Ureter (tissue), 1 donor: ENCODE results near the gene FIBCD1. TPM values are rescaled to one million over a fixed set of nuclear protein-coding genes. Genes with fewer than 3 reads are reported as not detected.

Experiments used
- DNase-seq: peaks from one replicate; pipeline ENCODE4 v3.0.0-alpha.2; 2020; ENCODE audit warnings: low spot score
- total RNA-seq: library from RNA; stranded (reverse); gene quantifications from one replicate; pipeline ENCODE4 v1.2.4, GENCODE V29; 2023
- donor health status: DM: yes; HTN: yes; CAD: no.

Gene FIBCD1
- total RNA-seq, 1 donor from 2014 or later = not detected

DNA sequence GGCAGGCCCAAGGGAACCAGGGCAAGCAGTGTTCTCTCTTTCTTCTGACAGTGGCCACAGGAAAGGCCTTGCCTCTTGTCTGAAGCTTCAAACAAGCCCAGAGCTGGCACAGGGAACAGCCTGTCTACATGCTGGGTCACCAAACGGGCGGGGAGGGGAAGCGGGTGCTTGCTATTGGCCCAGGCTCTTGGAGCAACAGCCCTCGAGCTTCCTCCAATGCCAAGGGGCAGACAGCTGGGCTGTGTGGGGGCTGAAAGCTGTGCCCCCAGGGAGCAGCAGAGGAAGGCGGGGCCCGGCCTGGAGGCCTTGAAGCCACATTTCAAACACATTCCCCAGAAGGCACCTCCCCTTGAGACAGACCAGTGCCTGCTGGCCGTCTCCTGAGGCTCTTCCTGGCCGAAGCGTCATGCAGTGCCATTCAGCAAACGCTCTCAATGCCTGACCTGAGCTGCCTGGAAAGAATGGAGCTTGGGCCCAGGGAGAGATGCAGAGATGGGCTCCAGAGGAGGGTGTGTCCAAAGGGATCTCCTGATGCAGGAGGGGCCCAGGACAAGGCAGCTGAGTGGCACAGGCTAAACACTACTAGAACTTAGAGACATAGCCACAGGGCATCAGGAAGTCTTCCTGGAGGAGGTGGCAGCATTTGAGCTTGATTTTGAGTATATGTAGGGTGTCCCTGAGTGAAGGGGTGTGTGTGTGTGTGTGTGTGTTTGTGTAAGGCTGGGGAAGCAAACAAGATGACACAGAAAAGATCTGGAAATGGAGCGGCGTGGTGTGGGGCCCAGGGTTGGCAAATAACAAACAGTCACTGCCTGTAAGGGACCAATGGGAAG lies 2.5 kb downstream of the FIBCD1 start:
- no peak for DNase-seq

DNA sequence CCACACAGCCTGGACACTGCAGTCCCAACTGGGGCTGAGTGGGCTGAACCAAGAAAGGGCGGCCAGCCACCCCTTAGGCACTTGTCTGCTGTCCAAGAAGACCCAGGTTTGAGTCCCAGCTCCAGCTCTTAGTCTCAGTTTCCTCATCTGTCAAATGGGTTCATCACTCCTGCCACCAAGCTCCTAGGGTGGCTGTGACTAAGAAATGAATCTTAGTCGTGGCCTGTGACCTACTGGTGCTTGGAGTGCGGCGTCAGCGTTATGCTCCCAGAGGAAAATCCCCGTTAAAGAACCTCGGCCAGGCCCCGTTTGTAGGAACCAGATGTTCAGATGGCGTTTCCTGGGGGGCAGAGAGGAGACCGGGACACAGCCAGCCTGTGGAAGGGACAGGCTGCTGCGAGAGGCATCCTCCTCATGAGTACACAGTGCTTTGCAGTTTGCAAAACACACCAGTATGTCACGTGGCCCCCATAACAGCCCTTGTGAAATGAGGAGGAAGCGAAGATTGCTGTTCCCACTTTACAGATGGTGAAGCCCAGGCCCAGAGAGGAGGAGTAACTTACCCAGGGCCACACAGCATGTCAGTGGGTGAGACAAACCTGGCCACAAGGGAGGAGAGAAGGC lies 3.3 kb downstream of the FIBCD1 start:
- DNase-seq = no peak

DNA sequence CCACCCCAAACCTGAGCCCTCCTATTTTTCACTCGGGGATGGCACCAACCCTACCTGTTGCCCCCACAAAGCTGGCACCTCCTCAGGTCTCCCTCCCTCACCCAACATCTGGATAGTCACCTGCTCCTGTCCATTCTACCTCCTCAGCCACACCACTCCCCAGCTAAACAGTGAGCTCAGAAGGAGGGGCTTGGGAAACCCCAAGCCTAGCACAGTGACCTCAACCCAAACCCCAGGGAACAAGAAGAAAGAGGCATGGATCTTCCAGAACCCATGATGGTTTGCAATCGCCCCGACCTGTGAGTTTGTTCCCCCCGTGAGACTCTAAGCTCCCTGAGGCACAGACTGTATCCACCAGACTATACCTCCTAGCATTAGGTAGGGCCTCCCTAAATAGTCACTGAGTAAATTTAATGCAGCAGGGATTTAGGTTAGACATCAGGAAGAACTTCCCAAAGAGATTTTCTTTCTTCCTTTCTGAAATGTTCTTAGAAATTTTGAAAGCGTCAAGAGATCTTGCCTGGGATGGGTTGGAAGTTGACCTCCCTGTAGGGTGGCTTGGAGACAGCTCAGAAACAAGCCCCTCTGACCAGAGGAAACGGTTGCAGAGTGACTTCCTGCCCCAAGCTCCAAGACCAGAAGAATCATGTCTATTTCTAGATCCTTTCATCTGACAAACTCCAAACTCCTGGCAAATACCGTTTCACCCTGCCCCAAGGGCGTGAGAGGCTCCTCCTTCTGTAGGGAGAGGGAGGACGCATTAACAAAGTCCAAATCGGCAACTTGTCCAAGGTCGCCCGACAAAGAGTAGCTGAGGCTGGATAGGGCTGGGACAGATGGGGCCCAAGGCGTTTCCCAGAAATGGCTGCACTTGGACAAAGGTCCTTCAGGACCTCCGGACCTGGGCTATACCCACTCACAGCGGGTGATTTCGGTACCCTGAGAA lies 4.1 kb downstream of the FIBCD1 start:
- DNase-seq = no peak

DNA sequence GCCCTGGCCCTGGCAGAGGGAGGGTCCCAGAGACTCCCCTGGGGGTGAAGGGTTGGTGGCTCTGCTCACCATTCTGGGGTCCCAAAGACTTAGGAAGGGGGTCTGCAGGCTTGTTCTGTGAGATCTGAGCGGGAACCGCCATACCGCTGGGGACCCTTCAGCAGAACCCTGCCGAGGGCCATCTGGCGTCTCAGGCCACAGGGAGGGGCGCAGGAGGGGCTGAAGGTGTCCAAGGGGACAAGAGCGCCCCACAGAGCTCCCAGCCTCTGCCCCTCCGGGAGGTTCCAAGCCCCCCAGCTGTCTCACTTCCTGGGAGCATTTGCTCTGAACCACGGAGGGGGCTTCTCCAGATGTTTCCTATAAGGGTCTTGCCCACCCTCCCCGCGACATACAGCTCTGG lies 4.8 kb downstream of the FIBCD1 start:
- no peak for DNase-seq

DNA sequence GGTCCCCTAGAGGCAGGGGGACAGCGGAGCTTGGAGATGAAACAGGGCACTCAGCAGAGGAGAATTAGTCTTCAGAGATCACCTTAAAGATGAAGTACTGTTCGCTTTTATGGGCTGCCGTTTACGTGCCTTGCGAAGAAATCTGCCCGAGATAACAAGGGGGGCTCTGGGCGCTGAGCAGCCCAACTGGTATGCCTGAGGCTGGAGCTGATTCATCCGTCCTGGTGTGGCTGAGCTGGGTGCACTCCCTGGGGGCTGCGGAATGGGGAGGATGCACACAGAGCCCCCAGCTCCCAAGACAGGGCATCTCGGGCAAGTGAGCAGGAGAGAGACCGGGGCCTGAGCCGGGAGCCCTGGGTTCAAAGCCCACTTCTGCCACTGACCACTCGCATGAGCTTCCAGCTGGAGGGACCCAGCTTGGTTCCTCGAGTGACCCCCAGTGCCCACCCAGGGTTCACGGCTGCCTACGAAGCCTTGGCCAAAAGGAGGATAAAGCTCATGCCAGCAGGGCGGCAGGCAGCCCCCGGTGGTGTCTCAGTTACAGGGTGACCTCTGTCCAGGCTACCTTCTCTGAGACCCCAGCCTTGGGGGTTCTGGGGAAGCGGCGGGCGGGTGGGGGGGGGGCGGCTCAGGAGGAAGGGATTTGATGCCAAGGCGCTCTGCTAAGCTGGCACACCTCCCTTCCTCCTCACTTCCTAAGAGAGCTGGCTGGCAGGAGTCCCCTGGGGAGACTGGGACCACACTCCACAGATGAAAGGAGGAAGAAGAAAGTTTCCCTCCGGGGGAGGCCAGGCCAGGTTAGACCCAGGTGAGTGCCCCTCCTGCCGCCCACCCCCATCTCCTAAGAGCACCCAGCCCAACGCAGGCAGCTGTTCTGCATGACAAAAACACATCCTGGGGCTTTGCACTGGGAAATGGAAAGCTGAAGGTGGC lies 5.7 kb downstream of the FIBCD1 start:
- no peak for DNase-seq

DNA sequence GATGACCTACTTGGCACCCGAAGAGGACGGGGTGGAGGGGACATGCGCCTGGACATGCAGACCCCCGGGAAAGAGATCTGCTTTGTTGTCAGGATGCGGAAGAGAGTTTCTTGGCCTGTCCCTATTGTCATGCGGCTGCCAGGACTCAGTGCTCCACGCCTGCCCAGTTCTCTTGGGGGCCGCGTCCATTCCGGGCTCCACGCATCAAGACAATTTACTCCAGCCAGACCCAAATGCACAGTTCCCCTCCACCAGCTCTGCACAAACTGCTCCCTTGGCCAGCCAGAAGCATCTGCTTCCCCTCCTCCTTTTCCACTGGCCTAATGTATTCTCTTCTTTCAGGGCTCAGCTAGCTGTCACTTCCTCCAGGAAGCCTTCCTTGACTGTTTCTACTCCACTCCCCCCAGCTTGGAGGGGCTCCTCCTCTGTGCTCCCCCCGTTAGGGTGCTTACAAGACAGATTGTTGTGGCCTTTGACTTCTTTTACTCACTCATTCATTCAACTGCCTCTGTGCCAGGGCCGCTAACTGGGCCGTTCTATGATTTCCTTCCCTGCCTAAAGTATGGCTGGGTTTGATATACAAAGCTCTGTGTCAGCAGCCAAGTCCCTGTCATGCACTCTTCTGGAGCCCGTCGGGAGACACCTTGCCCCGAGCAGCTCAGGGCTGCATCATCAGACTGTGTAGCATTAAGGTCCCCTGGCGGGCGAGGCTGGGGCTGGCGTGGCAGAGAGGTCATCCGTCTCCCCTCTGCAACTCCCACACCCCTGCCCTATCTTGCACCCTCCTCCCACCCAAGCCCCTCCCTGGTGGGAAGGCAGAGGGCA lies 6.6 kb downstream of the FIBCD1 start:
- DNase-seq = no peak

DNA sequence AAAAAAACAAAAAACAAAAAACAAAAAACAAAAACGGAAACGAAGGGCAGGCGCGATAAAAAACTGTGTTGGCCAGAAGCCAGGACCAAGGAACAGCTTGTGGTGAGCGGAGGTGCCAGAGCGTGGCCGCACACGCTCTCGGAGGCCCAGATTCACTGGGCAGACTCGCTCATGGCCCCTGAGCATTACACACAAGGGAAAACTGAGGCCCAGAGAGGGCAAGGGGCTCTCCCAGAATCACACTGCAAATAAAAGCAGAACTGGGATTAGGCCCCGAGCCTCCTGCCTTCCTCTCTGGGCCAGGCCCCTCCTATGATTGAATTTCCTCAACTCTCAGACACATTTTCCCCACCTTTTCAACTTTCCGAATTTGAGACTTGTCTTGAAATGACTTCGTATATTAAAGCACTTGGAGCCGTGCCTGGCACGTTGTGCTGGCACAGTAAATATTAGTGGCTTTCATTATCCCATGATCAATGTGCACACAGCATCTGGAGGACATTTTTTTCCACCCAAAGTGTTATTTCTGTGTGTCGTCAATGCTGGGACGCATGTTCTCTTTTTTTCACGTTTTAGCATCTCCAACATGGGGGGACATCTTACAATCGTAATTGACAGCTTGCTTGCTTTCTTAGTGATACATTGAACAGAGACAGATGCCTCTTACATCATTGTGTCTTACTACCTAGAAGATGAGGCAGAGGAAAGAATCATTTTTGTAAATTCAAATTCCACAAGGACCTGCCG lies 7.4 kb downstream of the FIBCD1 start:
- no peak for DNase-seq

DNA sequence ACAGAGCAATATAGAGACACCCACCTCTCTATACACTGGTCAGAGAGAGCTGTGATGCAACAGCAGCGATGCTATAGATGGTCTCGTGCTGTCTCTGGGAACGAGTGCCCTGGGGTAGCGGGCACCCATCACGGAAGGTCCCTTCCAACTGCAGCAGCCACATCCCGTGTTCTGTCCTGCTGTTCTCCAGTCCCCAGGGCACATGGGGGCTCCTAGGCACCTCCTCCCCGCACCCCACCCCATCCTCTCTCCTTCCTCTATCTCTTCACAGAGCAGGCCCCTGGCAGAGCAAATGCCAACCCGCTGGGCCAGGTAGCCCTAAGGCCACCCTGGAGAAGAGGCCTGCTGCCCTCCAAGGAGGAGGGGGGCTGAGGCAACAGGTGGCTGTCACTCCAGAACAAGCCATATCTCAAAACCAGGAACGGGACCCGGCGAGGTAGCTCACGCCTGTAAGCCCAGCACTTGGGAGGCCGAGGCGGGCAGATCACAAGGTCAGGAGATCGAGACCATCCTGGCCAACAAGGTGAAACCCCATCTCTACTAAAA lies 8.2 kb downstream of the FIBCD1 start:
- no peak for DNase-seq

DNA sequence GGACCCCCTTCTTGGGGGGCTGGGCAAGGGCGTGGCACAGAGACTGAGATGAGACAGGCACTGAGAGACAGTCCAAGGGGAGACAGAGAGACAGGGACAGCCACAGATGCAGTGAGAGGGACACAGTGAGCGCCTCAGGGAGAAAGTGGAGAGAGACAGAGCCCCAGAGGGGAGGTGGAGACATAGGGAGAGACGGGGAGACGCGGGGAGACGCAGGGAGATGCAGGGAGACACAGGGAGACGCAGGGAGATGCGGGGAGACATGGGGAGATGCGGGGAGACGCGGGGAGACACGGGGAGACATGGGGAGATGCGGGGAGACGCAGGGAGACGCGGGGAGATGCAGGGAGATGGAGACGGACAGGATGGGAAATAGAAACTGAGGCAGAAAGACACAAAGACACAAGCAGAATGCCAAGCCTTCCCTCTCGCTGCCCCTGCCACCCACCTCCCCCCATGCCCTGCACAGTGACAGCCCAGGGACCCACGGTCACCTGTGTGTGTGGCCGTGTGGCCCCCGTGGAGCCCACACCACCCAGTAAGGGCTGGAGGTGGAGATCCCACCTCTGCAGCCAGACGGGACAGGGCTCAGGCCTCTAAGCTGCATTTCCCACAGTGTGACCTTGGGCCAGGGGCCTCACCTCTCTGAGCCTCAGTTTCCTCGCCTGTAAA lies 8.8 kb downstream of the FIBCD1 start:
- no peak for DNase-seq

DNA sequence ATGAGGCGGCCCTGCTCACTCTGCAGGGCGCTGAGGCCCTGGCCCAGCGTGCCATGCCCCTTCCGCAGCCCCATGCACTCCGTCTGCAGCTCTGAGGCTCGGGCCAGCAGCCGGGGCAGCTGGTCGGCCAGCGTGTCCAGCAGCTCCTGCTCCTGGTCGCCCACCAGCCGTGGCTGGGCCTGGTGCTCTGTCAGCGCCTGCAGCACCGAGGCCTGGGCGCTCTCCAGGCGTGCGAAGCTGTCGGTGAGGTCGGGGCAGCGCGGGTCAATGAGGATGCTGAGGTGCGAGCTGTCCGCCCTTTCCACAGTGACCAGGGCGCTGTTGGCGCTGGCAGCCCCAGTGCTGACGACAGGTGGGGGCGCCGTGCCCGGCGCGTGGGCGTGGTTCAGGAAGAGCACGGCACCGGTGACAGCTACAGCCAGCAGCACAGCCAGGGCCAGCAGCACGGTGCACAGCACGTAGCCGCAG lies 9.4 kb downstream of the FIBCD1 start:
- no peak for DNase-seq

DNA sequence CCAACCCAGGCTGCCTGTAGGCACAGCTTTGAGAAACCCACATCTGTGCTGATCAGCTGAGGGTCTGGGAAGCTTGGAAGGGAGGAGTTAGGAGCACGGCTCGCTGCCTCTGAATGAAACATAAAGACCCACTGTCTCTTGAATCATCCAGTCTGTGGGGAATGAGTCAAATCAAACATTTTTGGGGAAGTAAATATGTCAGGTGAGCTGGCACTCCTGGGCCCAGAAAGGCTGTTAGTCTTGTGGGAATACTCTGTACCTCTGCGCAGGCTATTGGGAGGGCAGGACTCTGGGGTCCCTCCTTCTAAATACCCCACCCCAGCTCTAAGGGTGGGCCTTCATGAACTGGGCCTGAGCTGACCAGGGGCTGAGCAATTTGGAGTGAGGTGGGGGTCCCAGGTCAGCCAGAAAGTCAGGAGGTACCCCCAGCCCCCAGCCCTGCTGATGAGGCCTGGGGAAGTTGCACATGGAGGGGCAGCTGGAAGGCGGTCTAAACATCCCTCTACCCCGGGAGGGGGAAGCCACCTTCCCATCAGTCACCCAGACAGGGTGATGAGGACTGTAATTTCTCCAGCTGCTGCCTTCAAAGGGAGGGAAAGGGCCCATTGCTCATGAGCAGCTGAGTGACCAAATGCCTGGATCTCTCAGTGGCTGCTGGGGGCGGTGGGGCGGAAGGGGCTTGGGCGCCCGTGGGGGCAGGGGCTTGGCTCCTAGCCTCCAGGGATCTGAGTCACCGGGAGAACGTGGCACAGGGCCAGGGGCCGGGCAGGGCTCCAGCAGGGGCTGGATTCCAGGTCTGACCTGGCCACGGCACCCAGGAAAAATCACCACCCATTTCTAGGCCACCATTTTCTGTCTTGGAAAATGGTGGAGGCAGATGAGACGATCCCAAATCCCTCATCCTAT lies 10.8 kb downstream of the FIBCD1 start:
- DNase-seq = no peak

DNA sequence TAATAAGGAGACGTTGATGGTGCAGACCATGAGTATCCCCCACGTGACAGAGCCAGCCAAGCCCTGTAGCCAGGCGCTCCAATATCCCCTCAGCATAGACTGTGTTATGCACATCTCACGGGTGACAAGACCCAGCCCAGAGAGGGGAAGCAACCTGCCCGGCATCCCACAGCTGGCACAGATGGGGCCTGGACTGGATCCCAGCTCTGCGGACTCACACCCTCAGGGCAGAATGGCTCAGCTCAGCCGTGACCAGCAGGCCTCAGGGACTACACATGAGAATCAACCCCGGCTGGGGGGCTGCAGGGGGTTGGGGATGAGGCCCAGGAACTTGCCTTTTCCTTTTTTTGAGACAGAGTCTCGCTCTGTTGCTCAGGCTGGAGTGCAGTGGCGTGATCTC lies 11.7 kb downstream of the FIBCD1 start:
- no peak for DNase-seq

DNA sequence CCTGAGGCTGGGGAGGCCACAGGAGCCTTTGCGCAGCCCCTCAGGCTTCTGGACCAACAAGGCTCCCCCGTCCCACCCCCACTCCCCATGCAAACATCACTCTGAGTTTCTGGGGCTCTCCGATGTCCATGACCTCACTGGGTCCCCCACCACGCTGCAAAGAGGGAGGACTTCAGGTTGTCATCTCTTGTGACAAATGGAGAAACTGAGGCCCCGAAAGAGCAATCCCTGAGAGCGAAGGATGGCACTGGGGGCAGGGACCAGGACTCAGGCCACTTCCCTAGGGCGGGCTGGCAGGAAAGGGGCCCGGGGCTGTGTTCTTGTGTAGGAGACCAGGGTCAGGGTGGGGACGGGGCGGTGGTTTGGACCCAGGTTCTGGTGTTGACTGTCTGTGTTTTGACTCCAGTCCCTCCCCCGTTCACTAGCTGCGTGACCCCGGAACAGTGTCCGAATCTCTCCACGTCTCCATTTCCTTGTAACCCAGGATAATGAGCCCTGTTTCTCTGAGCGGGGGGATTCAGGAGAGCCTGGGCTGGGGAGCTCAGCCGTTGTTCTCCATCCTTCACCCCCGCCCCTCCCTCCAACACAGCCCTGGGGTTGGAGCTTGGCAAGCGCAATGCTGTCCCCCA lies 13.9 kb downstream of the FIBCD1 start:
- DNase-seq = no peak

DNA sequence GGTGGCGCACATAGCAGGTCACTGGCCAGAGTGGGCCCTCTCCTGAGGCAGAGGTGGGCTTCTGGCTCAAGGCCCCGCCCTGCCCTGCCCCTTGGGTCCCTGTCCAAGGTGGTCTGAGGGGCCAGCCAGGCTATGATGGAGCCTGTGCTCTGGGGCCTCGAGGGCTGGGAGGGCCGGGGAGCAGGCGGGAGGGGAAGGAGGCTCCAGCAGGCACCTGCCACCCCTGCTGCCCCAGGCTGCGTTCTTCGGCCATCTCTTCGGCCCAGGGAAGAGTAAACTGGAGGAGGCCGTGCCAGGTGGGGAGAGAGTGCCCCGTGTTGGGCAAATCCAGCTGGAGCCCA lies 14.6 kb downstream of the FIBCD1 start:
- DNase-seq = no peak

DNA sequence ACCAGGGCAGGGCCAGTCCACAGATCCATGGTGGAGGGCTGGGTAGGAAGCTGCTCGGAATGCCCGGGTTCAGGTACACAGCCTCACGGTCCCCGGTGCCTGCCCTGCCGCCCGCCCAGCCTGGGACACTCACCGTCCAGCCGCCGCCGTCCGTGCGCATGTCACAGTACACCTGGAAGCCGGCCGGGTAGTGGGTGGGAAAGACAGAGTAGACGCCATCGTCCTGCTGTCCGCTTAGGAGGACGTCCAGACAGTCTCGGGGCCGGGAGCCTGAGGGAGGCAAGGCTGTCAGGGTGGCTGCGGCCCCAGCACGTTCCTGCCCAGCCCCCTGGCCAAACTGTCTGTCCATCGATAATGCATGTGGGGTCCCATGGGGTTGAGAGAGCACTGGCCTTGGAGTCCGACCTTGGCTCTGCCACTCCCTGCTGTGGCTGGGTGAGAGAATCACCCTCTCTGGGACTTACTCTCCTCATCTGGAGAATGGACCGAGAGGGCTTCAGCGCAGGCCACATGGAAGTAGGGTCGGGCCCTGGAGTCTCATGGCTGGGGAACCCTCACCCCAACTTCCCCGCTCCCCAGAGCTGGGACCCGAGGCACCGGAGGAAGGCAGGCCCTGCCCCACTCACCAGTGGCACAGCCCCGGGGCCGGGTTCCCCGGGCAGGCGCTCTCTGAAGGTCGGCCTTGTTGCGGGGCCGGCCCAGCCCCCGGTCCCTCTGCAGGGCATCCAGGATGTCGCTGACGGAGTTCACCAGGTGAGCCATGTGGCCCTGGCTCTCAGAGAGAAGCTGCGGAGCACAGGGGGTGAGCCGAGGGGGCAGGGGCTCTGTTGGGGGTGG lies 15.2 kb downstream of the FIBCD1 start:
- no peak for DNase-seq

DNA sequence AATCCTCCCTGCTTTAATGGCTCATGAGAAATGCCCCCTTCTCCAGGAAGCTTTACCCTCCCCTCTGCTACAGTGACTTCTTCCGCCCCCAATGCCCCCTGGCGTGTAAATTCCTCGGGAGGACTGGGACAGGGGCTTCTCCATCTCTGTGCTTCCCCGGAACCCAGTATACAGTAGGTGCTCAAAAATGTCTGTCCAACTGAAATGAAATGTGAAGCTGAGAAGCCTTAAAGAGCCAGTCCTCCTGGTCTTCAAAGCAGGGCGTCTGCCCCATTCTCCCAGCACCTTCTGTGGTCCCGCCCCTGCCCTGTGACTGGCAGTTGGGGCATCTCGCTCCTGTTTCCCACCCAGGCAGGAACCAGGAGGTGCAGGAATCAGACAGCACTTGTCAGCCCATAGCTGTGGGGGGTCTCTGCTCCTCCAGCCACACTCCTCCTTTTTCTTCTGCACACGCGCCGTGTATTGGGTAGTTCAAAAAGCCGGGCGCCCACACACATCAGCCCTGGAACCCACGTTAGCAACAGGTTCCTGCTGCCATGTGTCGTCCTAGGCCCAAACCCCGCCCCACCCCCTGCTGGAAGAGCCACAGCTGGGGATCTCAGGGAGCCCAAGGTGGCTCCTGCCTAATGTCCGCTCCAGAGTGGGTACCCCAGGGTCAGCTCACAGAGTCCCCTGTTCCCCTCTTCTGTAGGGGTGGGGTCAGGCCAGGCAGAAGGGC lies 16.0 kb downstream of the FIBCD1 start:
- DNase-seq = no peak
